Smooth muscle cell (in vitro differentiated cells): ENCODE results near the gene SIPA1. TPM values are rescaled to one million over a fixed set of nuclear protein-coding genes. Genes with fewer than 3 reads are reported as not detected.
A peak's percentile ranks its signal among the peaks of the same experiment; 100 is the strongest.

Experiments used
- DNase-seq: peaks from one replicate; lab custom pipeline; 2025; ENCODE audit not compliant: unreplicated experiment; lab: John Stamatoyannopoulos, UW
- H2AFZ ChIP-seq: fragments of 200-600 bp; sonication (generic); 2 replicates; pipeline ENCODE4 v1.6.0; 2016; ENCODE audit warnings: antibody characterized with exemption, low read depth, mild to moderate bottlenecking
- H3F3A ChIP-seq: fragments of 200-600 bp; sonication (generic); 2 replicates; pipeline ENCODE4 v1.6.0; 2017; ENCODE audit warnings: antibody characterized with exemption, low read depth
- H3K27ac ChIP-seq: fragments of 200-600 bp; sonication (generic); 2 replicates; pipeline ENCODE4 v1.5.1; 2016; ENCODE audit warnings: low read depth, mild to moderate bottlenecking
- H3K27me3 ChIP-seq: fragments of 200-600 bp; sonication (generic); 2 replicates; pipeline ENCODE4 v1.6.1; 2016; ENCODE audit warnings: low read depth, mild to moderate bottlenecking
- H3K36me3 ChIP-seq: fragments of 200-600 bp; sonication (generic); 2 replicates; pipeline ENCODE4 v1.5.1; 2016; ENCODE audit warnings: low read depth
- H3K4me1 ChIP-seq: fragments of 200-600 bp; sonication (generic); 2 replicates; pipeline ENCODE4 v1.5.1; 2016; ENCODE audit warnings: low read depth
- H3K4me2 ChIP-seq: fragments of 200-600 bp; sonication (generic); 2 replicates; pipeline ENCODE4 v1.6.0; 2016; ENCODE audit warnings: mild to moderate bottlenecking
- H3K4me3 ChIP-seq: fragments of 200-600 bp; sonication (generic); 2 replicates; pipeline ENCODE4 v1.5.1; 2016; ENCODE audit warnings: mild to moderate bottlenecking
- H3K79me2 ChIP-seq: fragments of 200-600 bp; sonication (generic); 2 replicates; pipeline ENCODE4 v1.6.0; 2016; ENCODE audit warnings: low read depth, mild to moderate bottlenecking
- H3K9ac ChIP-seq: fragments of 200-600 bp; sonication (generic); 2 replicates; pipeline ENCODE4 v1.6.0; 2016; ENCODE audit warnings: low read depth
- H3K9me3 ChIP-seq: fragments of 200-600 bp; sonication (generic); replicated peaks from 2 replicates; pipeline ENCODE4 v1.5.1; 2016; ENCODE audit warnings: low read depth
- H4K20me1 ChIP-seq: fragments of 200-600 bp; sonication (generic); 2 replicates; pipeline ENCODE4 v1.6.0; 2016; ENCODE audit warnings: low read depth
- CTCF ChIP-seq: fragments of 200-600 bp; sonication (generic); IDR thresholded peaks from 2 replicates; pipeline ENCODE4 v1.5.1; 2017; ENCODE audit warnings: borderline replicate concordance, mild to moderate bottlenecking, antibody characterized with exemption; ENCODE audit not compliant: insufficient read depth, poor library complexity, severe bottlenecking
- WGBS: methylation state at CpG from one replicate; pipeline ENCODE4 v1.1.7; 2016; ENCODE audit warnings: low lambda C conversion rate; 5-methylcytosine and 5-hydroxymethylcytosine counted together
- polyA plus RNA-seq: library from polyadenylated mRNA; unstranded; fragments of >200 nt; fragmentation: Nextera tagmentation; extraction: Ambion mirVana; gene quantifications from 2 replicates; pipeline ENCODE4 v1.2.1, GENCODE V29; 2016
- total RNA-seq: library from RNA; depleted of rRNA; stranded (reverse); fragments of >200 nt; gene quantifications from 2 replicates; pipeline ENCODE4 v1.2.3, GENCODE V29; 2014

The SIPA1 gene
- total and polyA plus RNA-seq, 2 experiments from 2014 or later = 9.8 to 67.6 TPM

- H3K9ac ChIP-seq = peak overlapping the region; percentile 96
- TF ChIP-seq CTCF = no peak
- H4K20me1 ChIP-seq = peaks cover 2% of the 10 kb centered on the region
- H3K79me2 ChIP-seq = no peaks in the 10 kb centered on the region
- H3K9me3 ChIP-seq = no peaks in the 10 kb centered on the region
- H2AFZ ChIP-seq = no peak overlapping the region
- H3K27ac ChIP-seq = peak overlapping the region; percentile 97
- H3K4me2 ChIP-seq = peak overlapping the region; percentile 84
- peaks cover 5% of the 10 kb centered on the region for H3K36me3 ChIP-seq
- no peaks in the 10 kb centered on the region for H3K27me3 ChIP-seq
- H3K4me1 ChIP-seq = peaks cover 11% of the 10 kb centered on the region
- DNase-seq = peak; percentile 99
- WGBS = 2% methylated on average over 46 of the region's 68 CpGs
- peaks cover 27% of the 10 kb centered on the region for H3F3A ChIP-seq
- H3K4me3 ChIP-seq = peak overlapping the region; percentile 53
Observed at GRCh38 chr11:65652511-65653228, 14.8 kb downstream of the SIPA1 start.

GRCh38 chr11:65653229-65654225 is 15.6 kb downstream of the SIPA1 start:
- Histone ChIP-seq H3K9ac (peak overlapping the region; percentile 96), H3K79me2 (no peaks in the 10 kb centered on the region), H3K36me3 (peaks cover 5% of the 10 kb centered on the region), H4K20me1 (peaks cover 7% of the 10 kb centered on the region), H3K4me2 (peak overlapping the region; percentile 84), H3K9me3 (no peaks in the 10 kb centered on the region), H3K4me3 (peak overlapping the region; percentile 53), H3K4me1 (peaks cover 11% of the 10 kb centered on the region), H2AFZ (no peak overlapping the region), H3F3A (peaks cover 27% of the 10 kb centered on the region), H3K27ac (peak overlapping the region; percentile 97), H3K27me3 (no peaks in the 10 kb centered on the region)
- no peak for DNase-seq
- TF ChIP-seq CTCF = no peak
- 74% methylated on average over 12 of the region's 12 CpGs for WGBS

GRCh38 chr11:65654375-65655349 is 16.8 kb downstream of the SIPA1 start:
- Histone ChIP-seq H3K9ac (no peak overlapping the region), H3F3A (peaks cover 27% of the 10 kb centered on the region), H3K36me3 (peaks cover 5% of the 10 kb centered on the region), H3K79me2 (no peaks in the 10 kb centered on the region), H3K27me3 (no peaks in the 10 kb centered on the region), H3K27ac (peak overlapping the region; percentile 97), H2AFZ (no peak overlapping the region), H3K4me1 (peaks cover 11% of the 10 kb centered on the region), H3K9me3 (no peaks in the 10 kb centered on the region), H3K4me2 (no peak overlapping the region), H3K4me3 (no peak overlapping the region), H4K20me1 (peaks cover 14% of the 10 kb centered on the region)
- TF ChIP-seq CTCF = no peak
- DNase-seq = no peak
- 98% methylated on average over 14 of the region's 14 CpGs for WGBS
